Measurements from ENCODE around the gene RAPGEF2. TPM values are rescaled to one million over a fixed set of nuclear protein-coding genes. Genes with fewer than 3 reads are reported as not detected.

Gene RAPGEF2
- total RNA-seq, 1 experiment from 2014 or later: 37.1 TPM

- no peaks in the 10 kb centered on the region for H4K20me1 ChIP-seq (ENCODE audit: control insufficient read depth, insufficient read depth, insufficient read length)
- H2BK12ac ChIP-seq (ENCODE audit: insufficient read length, low read depth, low read length): no peak overlapping the region
- H4K8ac ChIP-seq (replicated peaks; ENCODE audit: insufficient read length, low read depth, low read length): no peak overlapping the region
- H2AK5ac ChIP-seq (ENCODE audit: insufficient read length, low read length): no peak overlapping the region
- no peak overlapping the region for H3K27ac ChIP-seq (ENCODE audit: insufficient read length, low read depth, low read length)
- no peak overlapping the region for H3K4me3 Mint-ChIP-seq
- WGBS (ENCODE audit: extremely low coverage, insufficient read length, low lambda C conversion rate): no CpG with 5 or more reads among the region's 7 CpGs
- H3K4me1 ChIP-seq (ENCODE audit: insufficient read depth, low read length): no peaks in the 10 kb centered on the region; the same call in 1 of the 2 replicates
- no peaks in the 10 kb centered on the region for H3K27me3 ChIP-seq (ENCODE audit: insufficient read depth, low read length)
- no peak overlapping the region for H2BK15ac ChIP-seq (ENCODE audit: low read depth, low read length)
- H3K18ac ChIP-seq (ENCODE audit: insufficient read length, low read depth, low read length): no peak overlapping the region
- no peak overlapping the region for H2BK20ac ChIP-seq (ENCODE audit: low read depth, low read length, poor library complexity, severe bottlenecking)
- DNase-seq: no peak
- no peak overlapping the region for H3K4ac ChIP-seq (ENCODE audit: low read depth, low read length)
- no peaks in the 10 kb centered on the region for H3K9me3 Mint-ChIP-seq
- no peaks in the 10 kb centered on the region for H3K27me3 Mint-ChIP-seq (ENCODE audit: low read depth)
- no peak for TF ChIP-seq CTCF (conservative IDR thresholded peaks at IDR 0.05)
- no peaks in the 10 kb centered on the region for H3K9me3 ChIP-seq (ENCODE audit: control insufficient read depth, low read depth, low read length)
- H3K23ac ChIP-seq (ENCODE audit: insufficient read length, low read depth, low read length): no peak overlapping the region
- no peak overlapping the region for H3K9ac ChIP-seq (ENCODE audit: extremely low read depth, insufficient read length, low read length)
- H3K23me2 ChIP-seq (ENCODE audit: insufficient read length, low read depth, low read length, poor library complexity, severe bottlenecking): no peaks in the 10 kb centered on the region
- H3K4me1 Mint-ChIP-seq: peaks cover 7 to 8% of the 10 kb centered on the region in 2 experiments; a peak in 3 of 4 replicates
- H3K27ac Mint-ChIP-seq: no peak overlapping the region
- no peaks in the 10 kb centered on the region for H3K79me1 ChIP-seq (ENCODE audit: insufficient read depth, low read depth, low read length, poor library complexity, severe bottlenecking)
- no peak overlapping the region for H3K4me2 ChIP-seq (ENCODE audit: insufficient read depth, insufficient read length, low read length)
- no peak overlapping the region for H3K56ac ChIP-seq (ENCODE audit: insufficient read length, low read depth, low read length)
- H3T11ph ChIP-seq (ENCODE audit: low read length): no peak overlapping the region
- H2AFZ ChIP-seq (ENCODE audit: low read length): no peak overlapping the region
- H3K36me3 Mint-ChIP-seq (ENCODE audit: insufficient read depth in 1 of 3, low read depth in 3 of 3): peaks cover 0 to 3% (median 0%) of the 10 kb centered on the region in 3 experiments; a peak in 2 of 7 replicates
- no peak overlapping the region for H3K14ac ChIP-seq (ENCODE audit: insufficient read depth, low read length)
- no peak overlapping the region for H4K5ac ChIP-seq (ENCODE audit: insufficient read length, low read depth, low read length)
- no peak overlapping the region for H4K91ac ChIP-seq (ENCODE audit: insufficient read length, low read depth, low read length)
- H2BK5ac ChIP-seq (ENCODE audit: insufficient read length, low read length): no peak overlapping the region
- 0 out of 2 replicates have a peak, but pooled peaks cover 3% of the 10 kb centered on the region for H3K79me2 ChIP-seq (ENCODE audit: insufficient read depth, low read length)
- H2BK120ac ChIP-seq (ENCODE audit: low read depth, low read length, poor library complexity, severe bottlenecking): no peak overlapping the region
These were observed 109.9 kb downstream of the RAPGEF2 start for GRCh38 chr4:159212675-159213293.
